Adrenal gland (tissue), 12 donors: Measurements from ENCODE around the gene PRDM16. TPM values are rescaled to one million over a fixed set of nuclear protein-coding genes. Genes with fewer than 3 reads are reported as not detected.

Experiments
- DNase-seq, 7 donors: peaks; one replicate each; pipeline ENCODE4 v3.0.0-alpha.2; 2019 to 2020
- H3K27ac ChIP-seq, 5 donors: fragments of 200-600 bp; sonication (generic) in 4 of 5; 1 replicate in 3 of 5; 2 replicates in 2 of 5; pipeline versions ENCODE4 v1.5.1 to v1.8.0; 2016 to 2020; ENCODE audit warnings: mild to moderate bottlenecking in 1 of 5
- H3K27me3 ChIP-seq: fragments of 200-600 bp; 2 replicates; pipeline ENCODE4 v1.8.0; 2021
- H3K36me3 ChIP-seq, 2 donors: fragments of 200-600 bp; replicated peaks in 1 of 2; 1 replicate in 1 of 2; 2 replicates in 1 of 2; pipeline versions ENCODE4 v1.5.1 to v1.8.0; 2018 to 2022
- H3K4me1 ChIP-seq, 2 donors: fragments of 200-600 bp; replicated peaks in 1 of 2; 1 replicate in 1 of 2; 2 replicates in 1 of 2; pipeline versions ENCODE4 v1.5.1 to v1.8.0; 2018 to 2021
- H3K4me3 ChIP-seq, 4 donors: fragments of 200-600 bp; sonication (generic) in 3 of 4; one replicate each; pipeline ENCODE4 v1.5.1; 2016 to 2018
- H3K9me3 ChIP-seq, 3 donors: fragments of 200-600 bp; sonication (generic) in 1 of 3; replicated peaks in 1 of 3; 1 replicate in 2 of 3; 2 replicates in 1 of 3; pipeline versions ENCODE4 v1.5.1 to v1.8.0; 2016 to 2021
- POLR2A ChIP-seq, 2 donors: fragments of 450-650 bp; IDR thresholded peaks; one replicate each; pipeline ENCODE4 v1.6.1; 2017; ENCODE audit warnings: antibody characterized with exemption in 2 of 2, mild to moderate bottlenecking in 2 of 2, moderate library complexity in 1 of 2
- WGBS, 4 donors: extraction: QIAGEN DNeasy Blood & Tissue Kit in 2 of 4; methylation state at CpG; one replicate each; pipeline versions ENCODE4 v1.1.5 to v1.1.7; 2013 to 2017; 5-methylcytosine and 5-hydroxymethylcytosine counted together
- intact Hi-C, 2 donors: fragments of 100-400 bp; cut with DNase I; formaldehyde crosslinking; loops; one replicate each; pipeline versions ENCODE4 v1.14.1 to v1.15.0; 2022 to 2023
- polyA plus RNA-seq, 3 donors: library from polyadenylated mRNA; stranded (reverse); fragments of 200-250 nt in 2 of 3; fragments of 350-450 nt in 1 of 3; fragmentation: Illumina TruSeq in 1 of 3; extraction: RNeasy Lipid Tissue Mini Kit (QIAGEN cat#74804) in 1 of 3; gene quantifications; one replicate each; pipeline ENCODE4 v1.2.3, GENCODE V29; 2013 to 2014
- total RNA-seq, 9 donors: library from RNA; depleted of rRNA in 4 of 9; stranded (reverse); fragments of >200 nt in 4 of 9; fragments of 120-200 nt in 1 of 9; fragmentation: NEBNext Ultra II Directional in 1 of 9; extraction: Animal tissue kit (Norgen Biotek cat#: 25700) in 1 of 9; gene quantifications; one replicate each; pipeline versions ENCODE4 v1.1.0 to v1.2.4, GENCODE V29; 2013 to 2023
- TF ChIP-seq, protein P1 (sequence below), 6 experiments: fragments of 450-650 bp in 4 of 6; fragments of 200-600 bp in 2 of 6; sonication (generic) in 1 of 6; IDR thresholded peaks; 1 replicate in 5 of 6; 2 replicates in 1 of 6; pipeline versions ENCODE4 v1.5.1 to v1.8.0; 2016 to 2021; ENCODE audit warnings: antibody characterized with exemption in 6 of 6, mild to moderate bottlenecking in 2 of 6, moderate library complexity in 1 of 6
- donor health status: healthy with polysubstance abuse.
- donor health status: Bipolar disorder and iron deficiency.
- donor health status: DM: yes; HTN: yes; CAD: no.
- donor health status: DM: no; HTN: no; CAD: no.
- donor health status: DM: no; HTN: no; CAD: no.
- donor health status: DM: yes; HTN: yes; CAD: no.

PRDM16 gene
- total and polyA plus RNA-seq, 12 donors: 0.04 to 2.8 (median 0.61) TPM; not detected in 1

GRCh38 chr1:3027611-3028371, 41.2 kb upstream of the PRDM16 start:
- intact Hi-C loops: no loop called here

DNA sequence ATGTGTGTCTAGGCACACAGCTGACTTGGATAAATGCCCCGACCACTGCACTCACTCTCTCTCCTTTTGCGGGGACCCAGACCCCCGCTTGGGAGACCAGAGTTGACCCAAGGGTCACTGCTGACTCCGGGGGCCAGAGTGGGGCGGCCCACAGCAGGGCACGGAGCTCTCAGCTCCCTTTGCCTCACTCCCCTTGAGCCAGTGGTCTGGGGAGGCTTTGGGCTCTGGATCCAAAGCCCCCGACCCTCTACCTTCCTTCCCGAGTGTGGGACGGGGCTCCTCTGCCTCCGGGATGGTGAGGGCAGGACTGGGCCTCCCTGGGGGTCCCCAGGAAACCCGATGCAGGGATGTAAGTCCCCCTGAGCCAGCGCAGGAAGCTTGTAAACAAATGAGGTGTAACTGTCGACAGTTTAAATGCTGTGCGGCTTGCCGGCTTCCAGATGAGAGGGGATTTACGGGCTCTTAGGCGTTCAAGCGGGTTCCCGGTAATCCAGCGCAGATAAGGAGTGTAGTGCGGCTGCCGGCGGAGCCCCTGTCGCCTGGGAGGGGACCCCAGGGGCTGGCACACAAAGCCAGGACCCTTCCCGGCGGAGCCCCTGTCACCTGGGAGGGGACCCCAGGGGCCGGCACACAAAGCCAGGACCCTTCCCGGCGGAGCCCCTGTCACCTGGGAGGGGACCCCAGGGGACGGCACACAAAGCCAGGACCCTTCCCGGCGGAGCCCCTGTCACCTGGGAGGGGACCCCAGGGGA, 40.3 kb upstream of the PRDM16 start:
- H3K4me1 ChIP-seq: no peaks in the 10 kb centered on the region
- H3K36me3 ChIP-seq: no peaks in the 10 kb centered on the region
- no peaks in the 10 kb centered on the region for H3K9me3 ChIP-seq
- no peak overlapping the region for H3K4me3 ChIP-seq
- no peak for DNase-seq
- intact Hi-C loops: no loop called here
- no peak overlapping the region for H3K27ac ChIP-seq
- peaks cover 19% of the 10 kb centered on the region for H3K27me3 ChIP-seq
- TF ChIP-seq, protein P1, sequence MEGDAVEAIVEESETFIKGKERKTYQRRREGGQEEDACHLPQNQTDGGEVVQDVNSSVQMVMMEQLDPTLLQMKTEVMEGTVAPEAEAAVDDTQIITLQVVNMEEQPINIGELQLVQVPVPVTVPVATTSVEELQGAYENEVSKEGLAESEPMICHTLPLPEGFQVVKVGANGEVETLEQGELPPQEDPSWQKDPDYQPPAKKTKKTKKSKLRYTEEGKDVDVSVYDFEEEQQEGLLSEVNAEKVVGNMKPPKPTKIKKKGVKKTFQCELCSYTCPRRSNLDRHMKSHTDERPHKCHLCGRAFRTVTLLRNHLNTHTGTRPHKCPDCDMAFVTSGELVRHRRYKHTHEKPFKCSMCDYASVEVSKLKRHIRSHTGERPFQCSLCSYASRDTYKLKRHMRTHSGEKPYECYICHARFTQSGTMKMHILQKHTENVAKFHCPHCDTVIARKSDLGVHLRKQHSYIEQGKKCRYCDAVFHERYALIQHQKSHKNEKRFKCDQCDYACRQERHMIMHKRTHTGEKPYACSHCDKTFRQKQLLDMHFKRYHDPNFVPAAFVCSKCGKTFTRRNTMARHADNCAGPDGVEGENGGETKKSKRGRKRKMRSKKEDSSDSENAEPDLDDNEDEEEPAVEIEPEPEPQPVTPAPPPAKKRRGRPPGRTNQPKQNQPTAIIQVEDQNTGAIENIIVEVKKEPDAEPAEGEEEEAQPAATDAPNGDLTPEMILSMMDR (IDR thresholded peaks at IDR 0.05): no peak
- no peak for TF ChIP-seq POLR2A (IDR thresholded peaks at IDR 0.05)
- 27 to 62% (median 31%) methylated on average over 8 to 32 of the region's 32 CpGs for WGBS, 4 donors

More at GRCh38 chr1:3027611-3028371, 41.2 kb upstream of the PRDM16 start:
- DNase-seq: no peak
- TF ChIP-seq POLR2A (IDR thresholded peaks at IDR 0.05): no peak
- TF ChIP-seq, protein P1 (IDR thresholded peaks at IDR 0.05): no peak
- Histone ChIP-seq H3K4me3 (no peak overlapping the region), H3K27ac (no peak overlapping the region), H3K36me3 (no peaks in the 10 kb centered on the region), H3K27me3 (peaks cover 19% of the 10 kb centered on the region), H3K9me3 (no peaks in the 10 kb centered on the region), H3K4me1 (no peaks in the 10 kb centered on the region)
- 56 to 92% (median 84%) methylated on average over 2 to 20 of the region's 20 CpGs for WGBS, 4 donors

GRCh38 chr1:3029481-3029961, 39.5 kb upstream of the PRDM16 start:
- no peak for DNase-seq
- Histone ChIP-seq H3K4me3 (no peak overlapping the region), H3K9me3 (no peaks in the 10 kb centered on the region), H3K4me1 (no peaks in the 10 kb centered on the region), H3K27me3 (peaks cover 19% of the 10 kb centered on the region), H3K27ac (no peak overlapping the region), H3K36me3 (no peaks in the 10 kb centered on the region)
- TF ChIP-seq, protein P1 (IDR thresholded peaks at IDR 0.05): no peak
- TF ChIP-seq POLR2A (IDR thresholded peaks at IDR 0.05): no peak
- intact Hi-C loops: no loop called here
- WGBS, 4 donors: 64 to 83% (median 75%) methylated on average over 8 to 11 of the region's 11 CpGs

DNA sequence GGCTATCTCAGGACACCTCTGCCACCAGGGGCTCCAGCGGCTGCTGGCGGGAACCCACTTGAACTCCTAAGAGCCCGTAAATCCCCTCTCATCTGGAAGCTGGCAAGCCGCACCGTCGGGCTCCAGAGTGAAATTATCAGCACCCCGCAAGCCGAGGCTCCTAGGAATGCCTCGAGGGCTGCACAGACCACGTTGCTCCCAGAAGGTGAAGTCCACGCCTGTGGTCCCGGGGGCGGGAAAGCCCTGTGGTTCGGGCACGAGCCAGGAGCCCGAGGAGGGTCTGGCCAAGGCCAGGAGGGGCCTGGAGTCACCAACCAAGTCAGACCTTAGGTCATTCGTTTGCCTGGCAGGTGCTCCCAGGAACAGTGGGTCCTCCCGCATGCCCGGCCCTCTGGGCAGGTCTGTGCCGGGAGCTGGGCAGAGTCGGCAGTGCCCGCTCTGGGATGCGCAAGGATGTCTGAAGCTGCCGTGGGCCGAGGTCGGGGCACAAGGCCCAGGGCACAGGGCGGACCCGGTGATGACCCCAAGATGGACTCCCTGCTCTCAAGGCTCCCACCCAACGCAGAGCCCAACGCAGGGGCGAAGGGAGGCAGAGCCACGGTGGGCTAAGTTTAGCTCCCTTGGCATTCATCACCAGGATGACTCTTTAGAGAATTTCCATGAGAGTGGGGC, 38.9 kb upstream of the PRDM16 start:
- TF ChIP-seq POLR2A (IDR thresholded peaks at IDR 0.05): no peak
- TF ChIP-seq, protein P1 (IDR thresholded peaks at IDR 0.05): no peak
- H3K27me3 ChIP-seq: peaks cover 19% of the 10 kb centered on the region

More for the DNA sequence above, 38.9 kb upstream of the PRDM16 start:
- Histone ChIP-seq H3K36me3 (no peaks in the 10 kb centered on the region), H3K4me3 (no peak overlapping the region), H3K9me3 (no peaks in the 10 kb centered on the region), H3K4me1 (no peaks in the 10 kb centered on the region), H3K27ac (no peak overlapping the region)
- DNase-seq: no peak
- WGBS, 4 donors: 79 to 85% (median 83%) methylated on average over 13 to 32 of the region's 32 CpGs
- intact Hi-C loops: no loop called here
